HG02970 (cell line): ENCODE measurements around the gene ELK3.

Experiments used
- ATAC-seq: cut with Tn5 transposase; IDR thresholded peaks from one replicate; pipeline ENCODE4 v1.9.1; 2021; ENCODE audit warnings: mild to moderate bottlenecking, moderate library complexity, moderate number of reproducible peaks; ENCODE audit not compliant: unreplicated experiment, low FRiP score

Gene ELK3

GRCh38 chr12:96228566-96229248, 34.5 kb downstream of the ELK3 start:
- no peak for ATAC-seq

GRCh38 chr12:96230646-96231045, 36.5 kb downstream of the ELK3 start:
- no peak for ATAC-seq

GRCh38 chr12:96233168-96233567, 39.0 kb downstream of the ELK3 start:
- no peak for ATAC-seq

- ATAC-seq, result no peak
Observed at GRCh38 chr12:96233939-96234461, 39.8 kb downstream of the ELK3 start.

- ATAC-seq, result no peak
Observed at GRCh38 chr12:96234591-96235483, 40.7 kb downstream of the ELK3 start.

- ATAC-seq, result no peak
Observed at GRCh38 chr12:96235484-96235826, 41.3 kb downstream of the ELK3 start.

- ATAC-seq, result no peak
Observed at GRCh38 chr12:96236221-96236822, 42.1 kb downstream of the ELK3 start.

GRCh38 chr12:96237035-96237434, 42.9 kb downstream of the ELK3 start:
- no peak for ATAC-seq

- no peak for ATAC-seq
Observed at GRCh38 chr12:96237465-96238077, 43.4 kb downstream of the ELK3 start.

- ATAC-seq, result no peak
Observed at GRCh38 chr12:96238336-96239047, 44.3 kb downstream of the ELK3 start.

- no peak for ATAC-seq
Observed at GRCh38 chr12:96239711-96240635, 45.8 kb downstream of the ELK3 start.

GRCh38 chr12:96240656-96241055, 46.5 kb downstream of the ELK3 start:
- no peak for ATAC-seq

GRCh38 chr12:96241431-96241830, 47.3 kb downstream of the ELK3 start:
- no peak for ATAC-seq

GRCh38 chr12:96241846-96242256, 47.7 kb downstream of the ELK3 start:
- no peak for ATAC-seq

- ATAC-seq, result no peak
Observed at GRCh38 chr12:96242597-96242996, 48.4 kb downstream of the ELK3 start.

- no peak for ATAC-seq
Observed at GRCh38 chr12:96244826-96245225, 50.7 kb downstream of the ELK3 start.

GRCh38 chr12:96246926-96247505, 52.8 kb downstream of the ELK3 start:
- no peak for ATAC-seq

- ATAC-seq, result no peak
Observed at GRCh38 chr12:96247563-96247962, 53.4 kb downstream of the ELK3 start.
